ENCODE results near the gene TBC1D8B.
"Not testable (repeated sequence)": the region's sequence is repeated elsewhere in the genome, so short reads cannot be mapped to it uniquely, and the experiment has no call there.

GRCh38 chrX:106769288-106769687 lies 33.2 kb upstream of the TBC1D8B start:
- TF ChIP-seq POLR2A (IDR thresholded peaks at IDR 0.05; ENCODE audit: low read depth, low read length); SMC3 (IDR thresholded peaks at IDR 0.05; ENCODE audit: low read depth, low read length); CTCF (conservative IDR thresholded peaks at IDR 0.05; ENCODE audit: low read depth, low read length); RCOR1 (IDR thresholded peaks at IDR 0.05; ENCODE audit: insufficient replicate concordance, low read length); BHLHE40 (IDR thresholded peaks at IDR 0.05; ENCODE audit: low read depth, low read length); CHD1 (IDR thresholded peaks at IDR 0.05; ENCODE audit: low read depth, low read length); RAD21 (IDR thresholded peaks at IDR 0.05; ENCODE audit: low read length): not testable (repeated sequence)
